SK-N-SH (cell line): Measurements from ENCODE around the gene NELFB.

ENCODE experiments used
- CTCF ChIP-seq: fragments of 200-600 bp; sonication (generic); IDR thresholded peaks from 2 replicates; pipeline ENCODE4 v1.6.1; 2017; ENCODE audit warnings: antibody characterized with exemption, mild to moderate bottlenecking, moderate library complexity
- EP300 ChIP-seq, 2 experiments: IDR thresholded peaks; 2 replicates each; pipeline versions ENCODE4 v1.4.0 to v1.6.1; 2012; ENCODE audit warnings: borderline replicate concordance in 1 of 2, low read depth in 1 of 2, low read length in 1 of 2
- FOSL2 ChIP-seq: IDR thresholded peaks from 2 replicates; pipeline ENCODE4 v1.4.0; 2012; ENCODE audit warnings: low read depth, mild to moderate bottlenecking, moderate library complexity, borderline replicate concordance
- FOXM1 ChIP-seq: IDR thresholded peaks from 2 replicates; pipeline ENCODE4 v1.4.0; 2012; ENCODE audit warnings: low read depth, mild to moderate bottlenecking
- IRF3 ChIP-seq: fragments of 150-350 bp; IDR thresholded peaks from 2 replicates; pipeline ENCODE4 v1.6.1; 2016; ENCODE audit warnings: mild to moderate bottlenecking, low read depth, low read length
- NFIC ChIP-seq: IDR thresholded peaks from 2 replicates; pipeline ENCODE4 v1.4.0; 2012; ENCODE audit warnings: borderline replicate concordance
- POLR2AphosphoS5 ChIP-seq: IDR thresholded peaks from 2 replicates; pipeline ENCODE4 v1.6.1; 2012; ENCODE audit warnings: low read depth, low read length
- RAD21 ChIP-seq: IDR thresholded peaks from 2 replicates; pipeline ENCODE4 v1.6.1; 2012; ENCODE audit warnings: mild to moderate bottlenecking, low read length
- RCOR1 ChIP-seq: fragments of 150-350 bp; IDR thresholded peaks from 2 replicates; pipeline ENCODE4 v1.6.1; 2017; ENCODE audit warnings: antibody characterized with exemption, low read length
- RFX5 ChIP-seq: IDR thresholded peaks from 2 replicates; pipeline ENCODE4 v1.6.1; 2012; ENCODE audit warnings: mild to moderate bottlenecking, improper control_type of control experiment, low read length
- SIN3A ChIP-seq: IDR thresholded peaks from 2 replicates; pipeline ENCODE4 v1.6.1; 2012; ENCODE audit warnings: low read depth, mild to moderate bottlenecking, low read length, moderate library complexity, borderline replicate concordance
- USF1 ChIP-seq: IDR thresholded peaks from 2 replicates; pipeline ENCODE4 v1.4.0; 2012; ENCODE audit warnings: low read depth, borderline replicate concordance
- ZBTB33 ChIP-seq: IDR thresholded peaks from 2 replicates; pipeline ENCODE4 v1.4.0; 2012; ENCODE audit warnings: low read depth, borderline replicate concordance

GRCh38 chr9:137224830-137225694 lies 30.1 kb upstream of the NELFB start, which contains the start of gene CYSRT1:
- TF ChIP-seq CTCF, result no peak
- no peak for TF ChIP-seq USF1
- TF ChIP-seq RAD21, result no peak
- no peak for TF ChIP-seq RFX5
- TF ChIP-seq EP300 (IDR thresholded peaks at IDR 0.05; ENCODE audit: borderline replicate concordance in 1 of 2, low read depth in 1 of 2, low read length in 1 of 2), result no peak
- TF ChIP-seq NFIC, result no peak
- TF ChIP-seq FOXM1, result no peak
- TF ChIP-seq RCOR1, result no peak
- TF ChIP-seq FOSL2, result no peak
- no peak for TF ChIP-seq POLR2AphosphoS5
- TF ChIP-seq IRF3, result no peak
- no peak for TF ChIP-seq SIN3A
- TF ChIP-seq ZBTB33, result no peak
